Thoracic aorta (tissue), 2 donors: Measurements from ENCODE around the gene SLC25A11. TPM values are rescaled to one million over a fixed set of nuclear protein-coding genes. Genes with fewer than 3 reads are reported as not detected.

Experiments used
- ATAC-seq: fragments of 150-250 bp; one replicate; pipeline ENCODE4 v1.8.0; 2017; ENCODE audit warnings: low read depth; ENCODE audit not compliant: insufficient number of reproducible peaks, low FRiP score
- DNase-seq: peaks from one replicate; pipeline ENCODE4 v3.0.0-alpha.2; 2020; ENCODE audit warnings: low spot score
- H3K27ac ChIP-seq, 2 donors: fragments of 200-600 bp; sonication (generic); 1 replicate in 1 of 2; 2 replicates in 1 of 2; pipeline ENCODE4 v1.5.1; 2016; ENCODE audit warnings: mild to moderate bottlenecking in 2 of 2, moderate library complexity in 2 of 2
- H3K27me3 ChIP-seq: fragments of 200-600 bp; sonication (generic); replicated peaks from 2 replicates; pipeline ENCODE4 v1.6.0; 2016; ENCODE audit warnings: mild to moderate bottlenecking; ENCODE audit not compliant: insufficient read depth
- H3K36me3 ChIP-seq: fragments of 200-600 bp; sonication (generic); one replicate; pipeline ENCODE4 v1.5.1; 2016
- H3K4me1 ChIP-seq, 2 donors: fragments of 200-600 bp; sonication (generic); 1 replicate in 1 of 2; 2 replicates in 1 of 2; pipeline versions ENCODE4 v1.5.1 to v1.6.0; 2016; ENCODE audit warnings: low read depth in 2 of 2, mild to moderate bottlenecking in 1 of 2; ENCODE audit not compliant: control insufficient read depth in 1 of 2
- H3K4me3 ChIP-seq: fragments of 200-600 bp; sonication (generic); 2 replicates; pipeline ENCODE4 v1.5.1; 2016; ENCODE audit warnings: mild to moderate bottlenecking
- H3K9me3 ChIP-seq: fragments of 200-600 bp; sonication (generic); 2 replicates; pipeline ENCODE4 v1.5.1; 2016
- CTCF ChIP-seq: fragments of 200-600 bp; sonication (generic); IDR thresholded peaks from one replicate; pipeline ENCODE4 v1.5.1; 2019; ENCODE audit warnings: antibody characterized with exemption
- total RNA-seq, 2 donors: library from RNA; depleted of rRNA; stranded (reverse); fragments of >200 nt; gene quantifications; one replicate each; pipeline versions ENCODE4 v1.1.0 to v1.2.3, GENCODE V29; 2016

SLC25A11 gene
- total RNA-seq, 2 donors from 2014 or later, result 27.0 to 39.7 TPM

GRCh38 chr17:4896332-4897197 is 43.3 kb downstream of the SLC25A11 start:
- Histone ChIP-seq H3K4me3 (no peak overlapping the region), H3K36me3 (peaks cover 41% of the 10 kb centered on the region), H3K9me3 (no peaks in the 10 kb centered on the region), H3K27ac (no peak overlapping the region), H3K4me1 (peaks cover 0 to 16% of the 10 kb centered on the region in 2 donors), H3K27me3 (no peaks in the 10 kb centered on the region)
- ATAC-seq, result no peak
- DNase-seq, result no peak
- TF ChIP-seq CTCF, result no peak

GRCh38 chr17:4895657-4896331 is 44.1 kb downstream of the SLC25A11 start:
- H3K27me3 ChIP-seq, result no peaks in the 10 kb centered on the region
- H3K27ac ChIP-seq, result no peak overlapping the region
- DNase-seq, result no peak
- peaks cover 48% of the 10 kb centered on the region for H3K36me3 ChIP-seq
- no peak for ATAC-seq
- H3K9me3 ChIP-seq, result no peaks in the 10 kb centered on the region
- H3K4me3 ChIP-seq, result no peak overlapping the region
- no peak for TF ChIP-seq CTCF
- peaks cover 0 to 16% of the 10 kb centered on the region in 2 donors for H3K4me1 ChIP-seq

GRCh38 chr17:4895121-4895520 is 44.7 kb downstream of the SLC25A11 start:
- no peak for ATAC-seq
- peaks cover 55% of the 10 kb centered on the region for H3K36me3 ChIP-seq
- TF ChIP-seq CTCF, result no peak
- no peak for DNase-seq
- peaks cover 0 to 16% of the 10 kb centered on the region in 2 donors for H3K4me1 ChIP-seq
- H3K27me3 ChIP-seq, result no peaks in the 10 kb centered on the region
- H3K4me3 ChIP-seq, result no peak overlapping the region
- H3K27ac ChIP-seq, result no peak overlapping the region
- no peaks in the 10 kb centered on the region for H3K9me3 ChIP-seq

GRCh38 chr17:4893721-4894560 is 45.9 kb downstream of the SLC25A11 start:
- Histone ChIP-seq H3K4me3 (no peak overlapping the region), H3K4me1 (peaks cover 0 to 4% of the 10 kb centered on the region in 2 donors), H3K36me3 (peaks cover 59% of the 10 kb centered on the region), H3K27me3 (no peaks in the 10 kb centered on the region), H3K27ac (no peak overlapping the region), H3K9me3 (no peaks in the 10 kb centered on the region)
- DNase-seq (no peak), ATAC-seq (no peak)
- TF ChIP-seq CTCF, result no peak

- no peak for DNase-seq
- Histone ChIP-seq H3K27ac (no peak overlapping the region), H3K4me3 (no peak overlapping the region), H3K9me3 (no peaks in the 10 kb centered on the region), H3K4me1 (no peaks in the 10 kb centered on the region), H3K36me3 (peaks cover 59% of the 10 kb centered on the region), H3K27me3 (no peaks in the 10 kb centered on the region)
- no peak for TF ChIP-seq CTCF
- ATAC-seq, result no peak
Measured at GRCh38 chr17:4893272-4893671, 46.6 kb downstream of the SLC25A11 start.
